Osteocyte (in vitro differentiated cells): ENCODE results near the gene FGR. TPM values are rescaled to one million over a fixed set of nuclear protein-coding genes. Genes with fewer than 3 reads are reported as not detected.
A peak's percentile ranks its signal among the peaks of the same experiment; 100 is the strongest.
"Not testable (repeated sequence)": the region's sequence is repeated elsewhere in the genome, so short reads cannot be mapped to it uniquely, and the experiment has no call there.

Experiments
- DNase-seq: peaks from one replicate; pipeline ENCODE4 v3.0.0; 2021; ENCODE audit warnings: mixed read lengths; ENCODE audit not compliant: unreplicated experiment; ENCODE audit errors: extremely low spot score
- H3K27ac Mint-ChIP-seq: one replicate; pipeline ENCODE4 v1.8.0; 2021; ENCODE audit warnings: mild to moderate bottlenecking, mixed read lengths; ENCODE audit not compliant: unreplicated experiment
- H3K27me3 Mint-ChIP-seq: one replicate; pipeline ENCODE4 v1.8.0; 2021; ENCODE audit warnings: mixed read lengths; ENCODE audit not compliant: unreplicated experiment
- H3K36me3 Mint-ChIP-seq: one replicate; pipeline ENCODE4 v1.8.0; 2021; ENCODE audit warnings: mixed read lengths; ENCODE audit not compliant: unreplicated experiment
- H3K4me1 Mint-ChIP-seq: one replicate; pipeline ENCODE4 v1.8.0; 2021; ENCODE audit warnings: mixed read lengths; ENCODE audit not compliant: unreplicated experiment
- H3K4me3 Mint-ChIP-seq: one replicate; pipeline ENCODE4 v1.8.0; 2021; ENCODE audit warnings: mild to moderate bottlenecking, moderate library complexity, mixed read lengths; ENCODE audit not compliant: unreplicated experiment
- H3K9me3 Mint-ChIP-seq: one replicate; pipeline ENCODE4 v1.8.0; 2021; ENCODE audit warnings: mixed read lengths; ENCODE audit not compliant: unreplicated experiment
- total RNA-seq: library from RNA; stranded (reverse); gene quantifications from 2 replicates; pipeline ENCODE4 v1.2.1, GENCODE V29; 2021
- TF ChIP-seq, protein P1 (sequence below): fragments of 200-600 bp; sonication (generic); IDR thresholded peaks from 2 replicates; pipeline ENCODE4 v1.5.0; 2021; ENCODE audit warnings: antibody characterized with exemption, mild to moderate bottlenecking, moderate library complexity

The FGR gene
- total RNA-seq, 1 donor from 2014 or later: not detected

- no peaks in the 10 kb centered on the region for H3K9me3 Mint-ChIP-seq
- no peak for DNase-seq
- TF ChIP-seq, protein P1, sequence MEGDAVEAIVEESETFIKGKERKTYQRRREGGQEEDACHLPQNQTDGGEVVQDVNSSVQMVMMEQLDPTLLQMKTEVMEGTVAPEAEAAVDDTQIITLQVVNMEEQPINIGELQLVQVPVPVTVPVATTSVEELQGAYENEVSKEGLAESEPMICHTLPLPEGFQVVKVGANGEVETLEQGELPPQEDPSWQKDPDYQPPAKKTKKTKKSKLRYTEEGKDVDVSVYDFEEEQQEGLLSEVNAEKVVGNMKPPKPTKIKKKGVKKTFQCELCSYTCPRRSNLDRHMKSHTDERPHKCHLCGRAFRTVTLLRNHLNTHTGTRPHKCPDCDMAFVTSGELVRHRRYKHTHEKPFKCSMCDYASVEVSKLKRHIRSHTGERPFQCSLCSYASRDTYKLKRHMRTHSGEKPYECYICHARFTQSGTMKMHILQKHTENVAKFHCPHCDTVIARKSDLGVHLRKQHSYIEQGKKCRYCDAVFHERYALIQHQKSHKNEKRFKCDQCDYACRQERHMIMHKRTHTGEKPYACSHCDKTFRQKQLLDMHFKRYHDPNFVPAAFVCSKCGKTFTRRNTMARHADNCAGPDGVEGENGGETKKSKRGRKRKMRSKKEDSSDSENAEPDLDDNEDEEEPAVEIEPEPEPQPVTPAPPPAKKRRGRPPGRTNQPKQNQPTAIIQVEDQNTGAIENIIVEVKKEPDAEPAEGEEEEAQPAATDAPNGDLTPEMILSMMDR: no peak
- H3K27me3 Mint-ChIP-seq: no peaks in the 10 kb centered on the region
- no peak overlapping the region for H3K4me3 Mint-ChIP-seq
- no peaks in the 10 kb centered on the region for H3K36me3 Mint-ChIP-seq
- H3K4me1 Mint-ChIP-seq: peaks cover 10% of the 10 kb centered on the region
- no peak overlapping the region for H3K27ac Mint-ChIP-seq
These were observed 12.3 kb upstream of the FGR start for GRCh38 chr1:27647328-27647727.

GRCh38 chr1:27646676-27647075, 11.7 kb upstream of the FGR start:
- TF ChIP-seq, protein P1: no peak
- DNase-seq: no peak
- H3K27me3 Mint-ChIP-seq: no peaks in the 10 kb centered on the region
- no peaks in the 10 kb centered on the region for H3K36me3 Mint-ChIP-seq
- no peak overlapping the region for H3K4me3 Mint-ChIP-seq
- no peaks in the 10 kb centered on the region for H3K9me3 Mint-ChIP-seq
- peaks cover 12% of the 10 kb centered on the region for H3K4me1 Mint-ChIP-seq
- no peak overlapping the region for H3K27ac Mint-ChIP-seq

- peaks cover 2% of the 10 kb centered on the region for H3K4me1 Mint-ChIP-seq
- no peaks in the 10 kb centered on the region for H3K9me3 Mint-ChIP-seq
- H3K36me3 Mint-ChIP-seq: no peaks in the 10 kb centered on the region
- H3K4me3 Mint-ChIP-seq: no peak overlapping the region
- H3K27ac Mint-ChIP-seq: no peak overlapping the region
- no peaks in the 10 kb centered on the region for H3K27me3 Mint-ChIP-seq
- no peak for DNase-seq
- TF ChIP-seq, protein P1: no peak
These were observed 10.1 kb upstream of the FGR start for GRCh38 chr1:27645071-27645415.

DNA sequence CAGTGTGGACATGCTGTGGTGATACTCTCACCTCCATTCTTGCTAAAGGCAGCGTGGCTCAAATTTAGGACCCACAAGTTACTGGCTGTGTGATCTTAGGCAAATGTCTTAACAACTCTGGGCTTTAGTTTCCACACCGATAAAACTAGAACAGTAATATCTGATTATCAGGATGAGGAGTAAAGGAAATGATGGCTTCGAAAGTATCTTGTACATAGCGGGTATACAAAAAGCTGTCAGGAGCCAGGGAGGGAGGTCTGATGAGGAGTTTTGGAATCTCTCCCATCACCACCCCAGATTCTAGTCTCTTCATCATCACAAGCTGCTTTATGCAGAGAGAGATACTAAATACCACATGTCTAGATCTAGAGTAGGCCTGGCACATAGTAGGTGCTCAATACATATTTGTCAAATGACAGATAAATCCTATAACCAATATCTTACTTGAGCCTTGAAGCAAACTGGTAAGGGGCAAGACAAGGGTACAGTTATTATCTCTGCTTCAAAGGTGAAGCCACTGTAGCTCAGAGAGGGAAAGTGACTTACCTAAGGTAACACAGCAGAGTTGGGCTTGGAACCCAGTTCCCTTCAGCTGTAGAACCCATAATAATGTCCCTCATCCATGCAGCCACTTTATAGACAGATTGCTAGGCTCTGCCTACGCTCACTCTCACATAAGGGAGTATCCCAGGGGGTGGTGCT, 9.5 kb upstream of the FGR start:
- peaks cover 2% of the 10 kb centered on the region for H3K4me1 Mint-ChIP-seq
- TF ChIP-seq, protein P1: no peak
- no peak overlapping the region for H3K4me3 Mint-ChIP-seq
- no peaks in the 10 kb centered on the region for H3K9me3 Mint-ChIP-seq
- no peak overlapping the region for H3K27ac Mint-ChIP-seq
- DNase-seq: no peak
- H3K36me3 Mint-ChIP-seq: no peaks in the 10 kb centered on the region
- H3K27me3 Mint-ChIP-seq: no peaks in the 10 kb centered on the region

DNA sequence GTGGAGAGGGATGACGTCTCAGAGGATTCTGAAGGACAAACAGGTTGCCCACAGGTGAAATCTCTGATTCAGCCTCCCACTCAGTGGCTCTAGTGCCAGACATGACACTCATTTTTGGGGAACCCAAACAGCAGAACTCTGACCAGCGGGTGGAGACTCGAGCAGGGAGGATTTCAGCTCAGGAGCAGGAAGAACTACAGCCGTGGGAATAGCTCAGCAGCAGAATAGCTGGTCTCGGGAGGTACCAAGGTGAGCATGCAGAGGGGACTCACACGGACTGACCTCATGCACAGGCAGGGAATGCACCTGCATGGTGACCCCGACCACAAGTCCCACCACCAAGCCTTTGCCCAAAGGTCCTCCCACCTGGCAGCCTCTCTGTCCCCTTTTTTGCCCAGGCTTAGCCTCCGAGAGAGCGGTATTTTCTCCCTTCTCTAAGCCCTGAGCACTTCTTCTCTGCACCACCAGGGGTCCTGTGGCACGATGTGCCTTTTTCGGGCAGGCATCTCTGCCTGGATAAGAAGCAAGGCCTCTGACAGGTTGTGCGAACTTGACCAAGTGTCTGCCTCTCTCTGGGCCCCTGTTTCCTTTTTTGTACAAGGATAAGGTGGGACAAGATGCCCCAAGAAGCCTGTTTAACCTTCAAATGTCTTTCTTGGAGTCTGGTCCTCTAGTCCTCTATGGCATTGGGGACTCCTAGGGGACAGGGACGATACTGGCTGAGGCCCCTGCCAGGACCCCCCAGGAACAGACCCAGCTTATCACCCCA, 8.8 kb upstream of the FGR start:
- DNase-seq: no peak
- no peaks in the 10 kb centered on the region for H3K36me3 Mint-ChIP-seq

DNA sequence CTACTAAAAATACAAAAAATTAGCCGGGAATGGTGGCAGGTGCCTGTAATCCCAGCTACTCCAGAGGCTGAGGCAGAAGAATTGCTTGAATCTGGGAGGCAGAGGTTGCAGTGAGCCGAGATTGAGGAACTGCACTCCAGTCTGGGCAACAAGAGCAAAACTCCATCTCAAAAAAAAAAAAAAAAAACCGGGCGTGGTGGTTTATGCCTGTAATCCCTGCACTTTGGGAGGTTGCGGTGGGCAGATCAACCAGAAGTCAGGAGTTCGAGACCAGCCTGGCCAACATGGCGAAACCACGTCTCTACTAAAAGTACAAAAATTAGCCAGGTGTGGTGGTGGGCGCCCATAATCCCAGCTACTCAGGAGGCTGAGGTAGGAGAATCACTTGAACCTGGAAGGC, 5.5 kb upstream of the FGR start:
- H3K4me3 Mint-ChIP-seq, H3K27ac Mint-ChIP-seq, H3K9me3 Mint-ChIP-seq, H3K36me3 Mint-ChIP-seq, H3K27me3 Mint-ChIP-seq, H3K4me1 Mint-ChIP-seq, DNase-seq: not testable (repeated sequence)

More for the DNA sequence above, 8.8 kb upstream of the FGR start:
- no peaks in the 10 kb centered on the region for H3K27me3 Mint-ChIP-seq
- H3K4me3 Mint-ChIP-seq: no peak overlapping the region
- TF ChIP-seq, protein P1: peak; percentile 69
- H3K27ac Mint-ChIP-seq: no peak overlapping the region
- H3K9me3 Mint-ChIP-seq: no peaks in the 10 kb centered on the region
- H3K4me1 Mint-ChIP-seq: peaks cover 2% of the 10 kb centered on the region
